OCI-LY3 (cell line): ENCODE data around the gene LAMC2.
A peak's percentile ranks its signal among the peaks of the same experiment; 100 is the strongest.

Experiments used
- H2AFZ ChIP-seq: fragments of 200-600, 300-600 bp; shearing (Covaris generic); 2 replicates; pipeline ENCODE4 v1.6.0; 2014; ENCODE audit warnings: antibody characterized with exemption, low read depth, low read length
- H3K27ac ChIP-seq: fragments of 200-600, 300-600 bp; sonication (generic); 2 replicates; pipeline ENCODE4 v1.5.1; 2014; ENCODE audit warnings: mild to moderate bottlenecking, low read length, moderate library complexity, mixed read lengths
- H3K27me3 ChIP-seq: fragments of 200-600, 300-600 bp; sonication (generic); 2 replicates; pipeline ENCODE4 v1.6.1; 2014; ENCODE audit warnings: low read depth, low read length, mixed read lengths
- H3K36me3 ChIP-seq: fragments of 200-600, 300-600 bp; sonication (generic); replicated peaks from 2 replicates; pipeline ENCODE3; 2014; ENCODE audit warnings: low read depth, low read length, mixed read lengths
- H3K4me1 ChIP-seq: fragments of 300-600, 200-600 bp; sonication (generic); 2 replicates; pipeline ENCODE4 v1.6.1; 2014; ENCODE audit warnings: low read length, mixed read lengths
- H3K4me2 ChIP-seq: fragments of 200-600, 300-600 bp; sonication (generic); 2 replicates; pipeline ENCODE4 v1.6.1; 2014; ENCODE audit warnings: low read length, mixed read lengths
- H3K4me3 ChIP-seq: fragments of 300-600, 200-600 bp; sonication (generic); 2 replicates; pipeline ENCODE4 v1.5.1; 2014; ENCODE audit warnings: antibody characterized with exemption, mild to moderate bottlenecking, low read length, moderate library complexity
- H3K79me2 ChIP-seq: fragments of 300-600, 200-600 bp; shearing (Covaris generic); 2 replicates; pipeline ENCODE4 v1.6.1; 2014; ENCODE audit warnings: mild to moderate bottlenecking, low read length, mixed read lengths
- H3K9ac ChIP-seq: fragments of 300-600, 200-600 bp; shearing (Covaris generic); 2 replicates; pipeline ENCODE4 v1.6.0; 2014; ENCODE audit warnings: mild to moderate bottlenecking, low read length, moderate library complexity
- H3K9me3 ChIP-seq: fragments of 200-600, 300-600 bp; shearing (Covaris generic); 2 replicates; pipeline ENCODE4 v1.6.1; 2014; ENCODE audit warnings: low read length, mixed read lengths; ENCODE audit not compliant: insufficient read depth
- H4K20me1 ChIP-seq: fragments of 200-600, 300-600 bp; sonication (generic); 2 replicates; pipeline ENCODE4 v1.6.1; 2016; ENCODE audit warnings: low read length, mixed read lengths; ENCODE audit not compliant: insufficient read depth
- CTCF ChIP-seq: fragments of 200-600, 300-600 bp; sonication (generic); IDR thresholded peaks from 2 replicates; pipeline ENCODE4 v1.5.1; 2014; ENCODE audit warnings: antibody characterized with exemption, low read length, low read depth
- EZH2phosphoT487 ChIP-seq: fragments of 200-600 bp; shearing (Covaris generic); IDR thresholded peaks from 2 replicates; pipeline ENCODE4 v1.6.1; 2018; ENCODE audit warnings: antibody characterized with exemption, mixed run types, low read depth

Gene LAMC2

DNA sequence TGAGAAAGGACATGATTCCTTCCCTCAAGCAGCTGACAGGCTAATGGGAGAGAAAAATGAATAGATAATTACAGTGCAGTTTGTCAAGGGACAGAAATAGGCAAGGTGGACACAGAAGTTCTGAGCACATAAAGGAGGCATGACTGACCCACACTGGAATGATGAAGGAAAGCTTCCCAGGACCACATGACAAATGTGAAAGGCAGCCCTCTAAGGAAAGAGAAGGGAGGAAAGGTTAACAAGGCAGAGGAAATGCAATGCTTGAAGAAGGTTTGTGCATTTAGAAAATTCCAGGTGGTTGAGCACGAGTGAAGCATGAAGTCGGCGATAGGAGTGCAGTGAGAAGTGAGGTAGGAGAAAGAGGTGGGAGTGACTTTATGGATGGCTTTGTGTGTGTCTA lies 37.4 kb downstream of the LAMC2 start:
- Histone ChIP-seq H3K4me3 (no peak overlapping the region), H2AFZ (no peak overlapping the region), H4K20me1 (no peaks in the 10 kb centered on the region), H3K36me3 (no peaks in the 10 kb centered on the region), H3K4me1 (no peaks in the 10 kb centered on the region), H3K4me2 (no peak overlapping the region), H3K27ac (no peak overlapping the region), H3K79me2 (no peaks in the 10 kb centered on the region), H3K27me3 (peaks cover 63% of the 10 kb centered on the region), H3K9ac (no peak overlapping the region), H3K9me3 (no peaks in the 10 kb centered on the region)
- TF ChIP-seq EZH2phosphoT487 (no peak), CTCF (no peak)

DNA sequence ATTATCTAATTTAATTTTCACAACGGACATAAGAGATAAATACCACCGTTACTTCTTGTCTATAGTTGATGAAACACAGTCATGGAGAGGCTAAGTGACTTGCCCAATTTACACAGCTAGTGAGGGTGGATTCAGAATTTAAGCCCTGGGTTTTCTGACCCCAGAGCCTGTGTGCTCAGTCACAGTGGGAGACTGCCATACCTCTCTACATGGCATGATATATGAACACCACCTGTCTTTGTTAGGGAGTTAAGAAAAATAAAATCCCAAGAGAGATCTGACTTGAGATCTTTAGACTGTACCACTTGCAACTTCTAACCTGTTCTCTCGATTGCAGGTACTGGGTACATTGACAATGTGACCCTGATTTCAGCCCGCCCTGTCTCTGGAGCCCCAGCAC lies 40.3 kb downstream of the LAMC2 start:
- no peaks in the 10 kb centered on the region for H3K36me3 ChIP-seq
- H3K4me1 ChIP-seq, result no peaks in the 10 kb centered on the region
- no peak overlapping the region for H3K4me3 ChIP-seq
- peaks cover 46% of the 10 kb centered on the region for H3K27me3 ChIP-seq
- no peak overlapping the region for H3K27ac ChIP-seq
- no peak for TF ChIP-seq CTCF
- TF ChIP-seq EZH2phosphoT487, result no peak
- H4K20me1 ChIP-seq, result no peaks in the 10 kb centered on the region
- no peak overlapping the region for H3K9ac ChIP-seq
- no peaks in the 10 kb centered on the region for H3K79me2 ChIP-seq
- no peak overlapping the region for H3K4me2 ChIP-seq
- no peak overlapping the region for H2AFZ ChIP-seq
- H3K9me3 ChIP-seq, result no peaks in the 10 kb centered on the region

DNA sequence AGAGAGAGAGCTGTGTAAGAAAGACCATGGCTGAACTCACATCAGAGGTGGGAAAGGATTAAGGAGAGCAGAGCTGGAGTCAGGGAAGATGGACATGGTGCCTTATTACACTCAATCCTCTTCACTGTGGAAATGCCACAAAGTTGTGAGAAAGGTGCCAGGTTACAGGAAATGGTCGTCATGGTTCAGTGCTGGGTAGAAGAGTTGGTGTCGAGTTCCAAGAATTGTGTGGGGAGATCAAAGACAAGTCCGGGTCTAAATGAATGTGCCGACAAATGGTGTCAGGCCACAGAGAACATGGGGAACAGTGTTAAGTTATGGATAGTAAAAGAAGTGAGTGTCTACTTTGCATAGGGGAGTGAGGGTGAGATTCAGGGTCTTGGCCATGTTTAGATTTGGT lies 40.9 kb downstream of the LAMC2 start:
- no peaks in the 10 kb centered on the region for H3K4me1 ChIP-seq
- H3K36me3 ChIP-seq, result no peaks in the 10 kb centered on the region
- H2AFZ ChIP-seq, result no peak overlapping the region
- no peak overlapping the region for H3K4me3 ChIP-seq
- no peak overlapping the region for H3K4me2 ChIP-seq
- no peak overlapping the region for H3K27ac ChIP-seq
- H3K79me2 ChIP-seq, result no peaks in the 10 kb centered on the region
- peaks cover 46% of the 10 kb centered on the region for H3K27me3 ChIP-seq
- no peaks in the 10 kb centered on the region for H3K9me3 ChIP-seq
- H3K9ac ChIP-seq, result no peak overlapping the region
- H4K20me1 ChIP-seq, result no peaks in the 10 kb centered on the region
- no peak for TF ChIP-seq EZH2phosphoT487

DNA sequence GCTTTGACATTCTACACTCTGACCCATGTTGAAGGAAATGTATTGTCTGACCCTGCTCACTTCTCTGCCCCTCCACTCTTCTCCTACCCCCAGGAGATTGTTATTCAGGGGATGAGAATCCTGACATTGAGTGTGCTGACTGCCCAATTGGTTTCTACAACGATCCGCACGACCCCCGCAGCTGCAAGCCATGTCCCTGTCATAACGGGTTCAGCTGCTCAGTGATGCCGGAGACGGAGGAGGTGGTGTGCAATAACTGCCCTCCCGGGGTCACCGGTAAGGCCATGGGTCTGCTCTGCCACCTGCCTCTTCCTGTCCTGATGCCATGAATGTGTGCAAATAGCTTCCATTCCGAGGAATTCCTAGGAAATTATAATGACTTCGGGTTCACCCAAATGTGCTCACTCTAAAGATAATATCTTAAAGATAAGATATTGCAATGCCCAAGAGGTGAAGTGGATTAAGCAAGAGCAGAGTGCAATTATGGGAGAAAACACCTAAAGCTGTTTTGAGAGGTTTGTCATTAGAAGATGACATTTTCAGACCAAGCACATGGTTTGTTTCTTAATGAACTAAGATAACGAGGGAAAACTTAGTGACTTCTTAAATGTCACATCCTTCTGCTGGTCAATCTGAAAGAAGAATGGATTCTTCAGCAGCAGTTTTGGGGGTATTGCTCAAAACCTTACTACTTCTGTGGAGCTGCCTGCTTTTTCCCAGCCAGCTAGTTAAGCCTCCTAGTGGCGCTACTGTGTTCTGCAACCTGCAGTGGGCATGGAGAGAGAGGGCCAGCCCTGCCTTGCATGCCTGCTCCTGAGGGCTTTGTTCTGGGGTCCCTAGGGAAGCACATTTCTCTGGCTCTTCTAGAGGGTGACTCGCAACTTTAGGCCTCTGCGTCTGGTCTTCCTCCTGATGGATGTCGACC lies 41.6 kb downstream of the LAMC2 start:
- no peaks in the 10 kb centered on the region for H4K20me1 ChIP-seq
- H3K4me3 ChIP-seq, result no peak overlapping the region
- H3K4me1 ChIP-seq, result no peaks in the 10 kb centered on the region
- no peak overlapping the region for H3K4me2 ChIP-seq
- no peak overlapping the region for H3K27ac ChIP-seq
- TF ChIP-seq EZH2phosphoT487 (no peak), CTCF (peak; percentile 82)
- peaks cover 44% of the 10 kb centered on the region for H3K27me3 ChIP-seq
- no peak overlapping the region for H2AFZ ChIP-seq
- no peaks in the 10 kb centered on the region for H3K9me3 ChIP-seq
- no peaks in the 10 kb centered on the region for H3K36me3 ChIP-seq
- no peak overlapping the region for H3K9ac ChIP-seq
- no peaks in the 10 kb centered on the region for H3K79me2 ChIP-seq
